OCI-LY1 (cell line): ENCODE data around the gene SIRT3.
"Not testable (repeated sequence)": the region's sequence is repeated elsewhere in the genome, so short reads cannot be mapped to it uniquely, and the experiment has no call there.

Experiments used
- H2AFZ ChIP-seq: fragments of 200-600 bp; sonication (generic), shearing (Covaris generic); 2 replicates; pipeline ENCODE4 v1.6.0; 2014; ENCODE audit warnings: antibody characterized with exemption, mild to moderate bottlenecking, low read length
- H3F3A ChIP-seq: fragments of 200-600 bp; sonication (generic), shearing (Covaris generic); 2 replicates; pipeline ENCODE4 v1.6.0; 2014; ENCODE audit warnings: mild to moderate bottlenecking, antibody characterized with exemption, low read length, moderate library complexity; ENCODE audit not compliant: insufficient read depth
- H3K27ac ChIP-seq: fragments of 200-600 bp; sonication (generic); 2 replicates; pipeline ENCODE4 v1.5.1; 2014; ENCODE audit warnings: low read length, mixed run types, mild to moderate bottlenecking, low read depth; ENCODE audit not compliant: poor library complexity, severe bottlenecking
- H3K27me3 ChIP-seq: fragments of 200-600 bp; sonication (generic); 2 replicates; pipeline ENCODE4 v1.6.0; 2014; ENCODE audit warnings: antibody characterized with exemption, mild to moderate bottlenecking, low read length, moderate library complexity; ENCODE audit not compliant: insufficient read depth
- H3K36me3 ChIP-seq: fragments of 200-600 bp; sonication (generic); 2 replicates; pipeline ENCODE4 v1.6.1; 2014; ENCODE audit warnings: mild to moderate bottlenecking, antibody characterized with exemption, low read length, moderate library complexity, mixed read lengths; ENCODE audit not compliant: insufficient read depth
- H3K4me1 ChIP-seq: fragments of 200-600 bp; sonication (generic); 2 replicates; pipeline ENCODE4 v1.5.1; 2014; ENCODE audit warnings: mild to moderate bottlenecking, low read length, moderate library complexity; ENCODE audit not compliant: insufficient read depth, severe bottlenecking
- H3K4me2 ChIP-seq: fragments of 200-600 bp; sonication (generic), shearing (Covaris generic); 2 replicates; pipeline ENCODE4 v1.6.1; 2014; ENCODE audit warnings: low read length
- H3K4me3 ChIP-seq: fragments of 200-600 bp; sonication (generic); 2 replicates; pipeline ENCODE4 v1.5.1; 2014; ENCODE audit warnings: low read length, low read depth, mild to moderate bottlenecking, mixed read lengths; ENCODE audit not compliant: poor library complexity, severe bottlenecking
- H3K79me2 ChIP-seq: fragments of 200-600 bp; shearing (Covaris generic); 2 replicates; pipeline ENCODE4 v1.6.1; 2016; ENCODE audit warnings: mixed run types, low read length, mixed read lengths; ENCODE audit not compliant: insufficient read depth
- H3K9ac ChIP-seq: fragments of 200-600 bp; sonication (generic), shearing (Covaris generic); 2 replicates; pipeline ENCODE4 v1.6.1; 2014; ENCODE audit warnings: mild to moderate bottlenecking, low read length, mixed read lengths
- H3K9me2 ChIP-seq: fragments of 200-600 bp; sonication (generic), shearing (Covaris generic); 2 replicates; pipeline ENCODE4 v1.6.1; 2014; ENCODE audit warnings: low read depth, mild to moderate bottlenecking, low read length, mixed read lengths
- H3K9me3 ChIP-seq: fragments of 200-600 bp; shearing (Covaris generic); 2 replicates; pipeline ENCODE4 v1.6.1; 2014; ENCODE audit warnings: low read length, mixed read lengths
- H4K20me1 ChIP-seq: fragments of 200-600 bp; sonication (generic), shearing (Covaris generic); 2 replicates; pipeline ENCODE4 v1.6.0; 2016; ENCODE audit warnings: mild to moderate bottlenecking, low read length; ENCODE audit not compliant: insufficient read depth
- CTCF ChIP-seq: fragments of 200-600 bp; sonication (generic), shearing (Covaris generic); IDR thresholded peaks from 2 replicates; pipeline ENCODE4 v1.5.1; 2017; ENCODE audit warnings: mild to moderate bottlenecking, antibody characterized with exemption, low read length, moderate library complexity, mixed read lengths
- EZH2 ChIP-seq: fragments of 200-600 bp; sonication (generic), shearing (Covaris generic); IDR thresholded peaks from 2 replicates; pipeline ENCODE4 v1.8.0; 2017; ENCODE audit warnings: borderline replicate concordance, mixed run types, mild to moderate bottlenecking, antibody characterized with exemption, low read length, moderate library complexity, mixed read lengths

The SIRT3 gene

GRCh38 chr11:268716-269145, 32.6 kb upstream of the SIRT3 start:
- H3K4me3 ChIP-seq: peak overlapping the region; percentile 58
- H3F3A ChIP-seq, H3K36me3 ChIP-seq, H3K9me3 ChIP-seq, H2AFZ ChIP-seq, H4K20me1 ChIP-seq, H3K27me3 ChIP-seq, H3K79me2 ChIP-seq, H3K9me2 ChIP-seq: not testable (repeated sequence)
- peak overlapping the region; percentile 78 for H3K4me2 ChIP-seq
- peak overlapping the region; percentile 96 for H3K27ac ChIP-seq
- peaks cover 34% of the 10 kb centered on the region for H3K4me1 ChIP-seq
- TF ChIP-seq CTCF: peak; percentile 29
- peak overlapping the region; percentile 73 for H3K9ac ChIP-seq

GRCh38 chr11:267491-267994, 31.4 kb upstream of the SIRT3 start:
- peak overlapping the region; percentile 96 for H3K27ac ChIP-seq
- peaks cover 3% of the 10 kb centered on the region; the same call in 1 of the 2 replicates for H3K9me3 ChIP-seq
- peak overlapping the region; percentile 78 for H3K4me2 ChIP-seq
- H3K36me3 ChIP-seq: no peaks in the 10 kb centered on the region
- H3K9me2 ChIP-seq: no peaks in the 10 kb centered on the region
- no peaks in the 10 kb centered on the region for H3K79me2 ChIP-seq
- peak overlapping the region; percentile 73 for H3K9ac ChIP-seq
- H2AFZ ChIP-seq: no peak overlapping the region
- no peaks in the 10 kb centered on the region for H4K20me1 ChIP-seq
- H3F3A ChIP-seq: peaks cover 5% of the 10 kb centered on the region
- peaks cover 34% of the 10 kb centered on the region for H3K4me1 ChIP-seq
- TF ChIP-seq EZH2 (no peak), CTCF (no peak)
- H3K27me3 ChIP-seq: no peaks in the 10 kb centered on the region
- H3K4me3 ChIP-seq: peak overlapping the region; percentile 58

- Histone ChIP-seq H2AFZ (no peak overlapping the region), H3K27ac (peak overlapping the region; percentile 55), H3K79me2 (no peaks in the 10 kb centered on the region), H3K4me3 (no peak overlapping the region), H3K36me3 (no peaks in the 10 kb centered on the region), H3K4me2 (no peak overlapping the region), H4K20me1 (no peaks in the 10 kb centered on the region), H3K9ac (no peak overlapping the region), H3F3A (peaks cover 5% of the 10 kb centered on the region), H3K27me3 (no peaks in the 10 kb centered on the region), H3K4me1 (peaks cover 34% of the 10 kb centered on the region), H3K9me2 (no peaks in the 10 kb centered on the region), H3K9me3 (peaks cover 3% of the 10 kb centered on the region; the same call in 1 of the 2 replicates)
- TF ChIP-seq EZH2: no peak
- TF ChIP-seq CTCF: no peak
Measured at GRCh38 chr11:266676-267439, 30.7 kb upstream of the SIRT3 start.
